GM23338 (cell line): ENCODE results near the gene FOXP1. TPM values are rescaled to one million over a fixed set of nuclear protein-coding genes. Genes with fewer than 3 reads are reported as not detected.

ENCODE experiments used
- ATAC-seq: fragments of 200-7000 bp; cut with Tn5 transposase; 3 replicates; pipeline ENCODE4 v1.9.1; 2020
- DNase-seq: peaks from one replicate; pipeline ENCODE4 v3.0.0-alpha.2; 2015; ENCODE audit warnings: low spot score
- H2AFZ ChIP-seq: fragments of 200-600 bp; sonication (generic); 2 replicates; pipeline ENCODE4 v1.8.0; 2016; ENCODE audit warnings: antibody characterized with exemption, mild to moderate bottlenecking, moderate library complexity
- H3F3A ChIP-seq: fragments of 200-600 bp; sonication (generic); replicated peaks from 2 replicates; pipeline ENCODE4 v1.8.0; 2017; ENCODE audit warnings: antibody characterized with exemption, mixed run types, low read depth
- H3K27ac ChIP-seq: fragments of 200-600 bp; sonication (generic); 2 replicates; pipeline ENCODE4 v1.6.1; 2016; ENCODE audit warnings: low read depth
- H3K27me3 ChIP-seq: fragments of 200-600 bp; sonication (generic); 2 replicates; pipeline ENCODE4 v1.8.0; 2016; ENCODE audit warnings: mild to moderate bottlenecking, mixed run types, moderate library complexity; ENCODE audit not compliant: insufficient read depth
- H3K36me3 ChIP-seq: fragments of 200-600 bp; sonication (generic); 2 replicates; pipeline ENCODE4 v1.8.0; 2016; ENCODE audit warnings: mild to moderate bottlenecking; ENCODE audit not compliant: insufficient read depth
- H3K4me1 ChIP-seq: fragments of 200-600 bp; sonication (generic); 2 replicates; pipeline ENCODE4 v1.8.0; 2016; ENCODE audit warnings: mild to moderate bottlenecking, moderate library complexity; ENCODE audit not compliant: insufficient read depth
- H3K4me2 ChIP-seq: fragments of 200-600 bp; sonication (generic); 2 replicates; pipeline ENCODE4 v1.7.1; 2017; ENCODE audit warnings: mixed run types
- H3K4me3 ChIP-seq: fragments of 200-600 bp; sonication (generic); 2 replicates; pipeline ENCODE4 v1.6.1; 2016; ENCODE audit warnings: mixed run types
- H3K79me2 ChIP-seq: fragments of 200-600 bp; sonication (generic); replicated peaks from 2 replicates; pipeline ENCODE4 v1.8.0; 2017; ENCODE audit warnings: mild to moderate bottlenecking; ENCODE audit not compliant: insufficient read depth
- H3K9me2 ChIP-seq: fragments of 200-600 bp; sonication (generic); 2 replicates; pipeline ENCODE4 v1.8.0; 2017; ENCODE audit not compliant: insufficient read depth
- H4K20me1 ChIP-seq: fragments of 200-600 bp; sonication (generic); replicated peaks from 2 replicates; pipeline ENCODE4 v1.8.0; 2017; ENCODE audit warnings: mild to moderate bottlenecking; ENCODE audit not compliant: insufficient read depth
- H3K27ac Mint-ChIP-seq: 2 replicates; pipeline ENCODE4 v1.8.0; 2020; ENCODE audit warnings: inconsistent platforms, mild to moderate bottlenecking, moderate library complexity, mixed read lengths
- H3K27me3 Mint-ChIP-seq: 3 replicates; pipeline ENCODE4 v1.8.0; 2022; ENCODE audit warnings: low read depth, mild to moderate bottlenecking, moderate library complexity, mixed read lengths, inconsistent platforms; ENCODE audit not compliant: insufficient read depth, poor library complexity
- H3K36me3 Mint-ChIP-seq: 3 replicates; pipeline ENCODE4 v1.8.0; 2021; ENCODE audit warnings: low read depth, mild to moderate bottlenecking, inconsistent platforms, moderate library complexity, mixed read lengths
- H3K4me1 Mint-ChIP-seq: 3 replicates; pipeline ENCODE4 v1.8.0; 2020; ENCODE audit warnings: mild to moderate bottlenecking, inconsistent platforms, mixed read lengths
- H3K4me3 Mint-ChIP-seq: 3 replicates; pipeline ENCODE4 v1.8.0; 2021; ENCODE audit warnings: moderate library complexity, mild to moderate bottlenecking, inconsistent platforms, mixed read lengths
- H3K9me3 Mint-ChIP-seq: 3 replicates; pipeline ENCODE4 v1.8.0; 2020; ENCODE audit warnings: moderate library complexity, mild to moderate bottlenecking, inconsistent platforms, mixed read lengths
- CREB1 ChIP-seq: fragments of 250-450 bp; sonication (Bioruptor Pico); IDR thresholded peaks from 2 replicates; pipeline ENCODE4 v1.5.0; 2020; ENCODE audit warnings: low read depth, mild to moderate bottlenecking, moderate library complexity
- CTCF ChIP-seq, 2 experiments: fragments of 200-600 bp in 1 of 2; sonication (generic) in 1 of 2; conservative IDR thresholded peaks; 2 replicates each; pipeline versions ENCODE4 v1.5.1 to v1.6.1; 2016 to 2017; ENCODE audit warnings: antibody characterized with exemption in 2 of 2, low read depth in 2 of 2, mild to moderate bottlenecking in 2 of 2, moderate library complexity in 1 of 2
- ETS1 ChIP-seq: IDR thresholded peaks from 2 replicates; pipeline ENCODE4 v1.6.1; 2016; ENCODE audit warnings: antibody characterized with exemption
- EZH2 ChIP-seq: fragments of 200-600 bp; sonication (generic); IDR thresholded peaks from one replicate; pipeline ENCODE4 v1.8.0; 2017; ENCODE audit warnings: antibody characterized with exemption, mild to moderate bottlenecking, low read depth; ENCODE audit not compliant: unreplicated experiment
- EZH2phosphoT487 ChIP-seq: fragments of 200-600 bp; sonication (generic); IDR thresholded peaks from one replicate; pipeline ENCODE4 v1.8.1; 2018; ENCODE audit warnings: antibody characterized with exemption; ENCODE audit not compliant: unreplicated experiment
- JUNB ChIP-seq: IDR thresholded peaks from one replicate; pipeline ENCODE4 v1.6.1; 2016; ENCODE audit warnings: antibody characterized with exemption; ENCODE audit not compliant: unreplicated experiment
- REST ChIP-seq: IDR thresholded peaks from one replicate; pipeline ENCODE4 v1.6.1; 2018; ENCODE audit warnings: antibody characterized with exemption; ENCODE audit not compliant: unreplicated experiment
- STAT1 ChIP-seq: IDR thresholded peaks from one replicate; pipeline ENCODE4 v1.6.1; 2016; ENCODE audit warnings: antibody characterized with exemption; ENCODE audit not compliant: unreplicated experiment
- ZNF114 ChIP-seq: fragments of 250-450 bp; sonication (Bioruptor Pico); IDR thresholded peaks from 2 replicates; pipeline ENCODE4 v1.5.0; 2020; ENCODE audit warnings: mild to moderate bottlenecking, moderate library complexity
- ZNF331 ChIP-seq: fragments of 250-450 bp; sonication (Bioruptor Pico); IDR thresholded peaks from 2 replicates; pipeline ENCODE4 v1.5.0; 2020; ENCODE audit warnings: low read depth, mild to moderate bottlenecking, moderate library complexity
- polyA plus RNA-seq: library from polyadenylated mRNA; unstranded; fragments of >200 nt; fragmentation: Nextera tagmentation; extraction: Ambion mirVana; gene quantifications from 2 replicates; pipeline ENCODE4 v1.2.1, GENCODE V29; 2016
- total RNA-seq: library from RNA; depleted of rRNA; stranded (reverse); fragments of >200 nt; shearing (Covaris generic); gene quantifications from 2 replicates; pipeline ENCODE4 v1.2.3, GENCODE V29; 2014

Gene FOXP1
- total and polyA plus RNA-seq, 2 experiments from 2014 or later: 32.9 to 35.5 TPM

DNA sequence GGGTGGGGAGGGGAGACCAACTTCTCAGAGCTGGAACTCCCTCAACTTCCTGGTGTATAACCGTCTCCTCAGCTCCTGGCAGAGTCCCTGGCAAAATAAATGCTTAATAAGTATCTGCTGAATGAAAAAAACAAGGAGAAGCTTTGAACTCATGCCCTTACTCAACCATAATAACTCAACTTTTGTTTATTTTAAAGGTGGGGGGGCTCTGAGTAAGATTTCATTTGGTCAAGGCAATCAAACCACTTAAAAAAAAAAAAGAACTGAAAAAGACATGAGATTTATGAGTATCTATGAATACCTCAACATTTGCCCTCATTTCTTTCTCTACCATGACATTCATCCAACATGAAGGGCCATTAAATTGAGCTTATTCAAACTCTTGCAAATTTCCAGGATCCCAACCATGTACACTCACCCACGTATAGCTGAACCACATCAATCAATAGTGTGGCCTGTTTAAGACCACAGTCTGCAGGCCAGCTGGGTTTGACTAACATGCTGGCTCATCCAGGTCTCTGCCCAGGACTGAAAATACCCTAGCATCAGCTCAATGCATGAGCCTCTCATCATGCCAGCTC lies 157.9 kb downstream of the FOXP1 start (continued):
- TF ChIP-seq CTCF (conservative IDR thresholded peaks at IDR 0.05; ENCODE audit: low read depth in 2 of 2) (no peak), JUNB (no peak), REST (no peak), EZH2phosphoT487 (no peak)

DNA sequence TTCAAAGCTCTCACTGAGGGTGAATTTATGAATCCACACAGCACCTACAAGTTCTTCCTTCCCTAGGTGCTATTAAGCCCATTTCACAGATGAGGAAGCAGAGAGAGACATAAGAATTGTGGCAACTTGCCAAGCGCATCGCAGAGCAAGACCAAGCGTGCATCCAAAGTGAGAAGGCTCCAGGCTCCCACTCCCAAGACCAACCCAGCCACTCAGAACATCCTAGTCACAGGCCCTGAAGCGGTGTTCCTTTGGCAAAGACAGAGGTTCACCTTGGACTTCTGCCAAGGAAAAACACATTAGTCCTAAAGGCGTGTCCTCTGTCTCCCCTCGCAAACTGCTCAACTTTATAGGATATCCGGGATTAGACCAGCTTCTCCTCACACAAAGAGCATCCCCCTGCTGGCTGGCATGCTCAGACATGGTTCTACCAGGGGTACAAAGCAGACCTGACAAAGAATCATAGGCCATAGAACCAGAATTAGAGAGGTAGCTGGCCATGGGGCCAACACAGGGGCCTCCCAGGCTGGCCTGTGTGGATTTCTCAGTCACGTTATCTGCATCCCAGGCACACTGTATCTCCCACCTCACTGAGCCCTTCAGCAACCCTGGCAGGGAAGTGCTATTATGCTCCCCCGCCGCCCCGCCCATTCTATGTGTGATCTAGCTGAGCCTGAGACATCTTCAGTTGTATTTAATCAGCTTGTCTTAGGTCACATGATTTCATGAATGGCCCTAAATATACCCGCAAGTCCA lies 160.2 kb downstream of the FOXP1 start:
- Histone ChIP-seq H4K20me1 (0 out of 2 replicates have a peak, but pooled peaks cover 5% of the 10 kb centered on the region), H3F3A (no peaks in the 10 kb centered on the region), H3K27ac (no peak overlapping the region), H3K4me2 (no peak overlapping the region), H2AFZ (no peak overlapping the region), H3K79me2 (no peaks in the 10 kb centered on the region), H3K27me3 (no peaks in the 10 kb centered on the region), H3K4me3 (no peak overlapping the region), H3K4me1 (no peaks in the 10 kb centered on the region; the same call in 1 of the 2 replicates), H3K36me3 (no peaks in the 10 kb centered on the region), H3K9me2 (0 out of 2 replicates have a peak, but pooled peaks cover 4% of the 10 kb centered on the region)
- Mint-ChIP-seq H3K4me1 (peaks cover 2% of the 10 kb centered on the region; the same call in 2 of the 3 replicates), H3K36me3 (no peaks in the 10 kb centered on the region), H3K27me3 (peaks cover 2% of the 10 kb centered on the region), H3K9me3 (no peaks in the 10 kb centered on the region), H3K27ac (no peak overlapping the region), H3K4me3 (no peak overlapping the region)
- no peak for DNase-seq
- ATAC-seq: peak; percentile 46
- TF ChIP-seq ZNF114 (CRISPR knock-in tag) (no peak), REST (no peak), CTCF (conservative IDR thresholded peaks at IDR 0.05; ENCODE audit: low read depth in 2 of 2) (peak; percentile 18 to 29; a peak in 3 of 4 replicates), ETS1 (no peak), CREB1 (no peak), EZH2 (no peak), STAT1 (no peak), ZNF331 (CRISPR knock-in tag) (no peak)
